OCI-LY1 (cell line): ENCODE measurements around the gene TLCD1.

Source experiments
- H2AFZ ChIP-seq: fragments of 200-600 bp; sonication (generic), shearing (Covaris generic); 2 replicates; pipeline ENCODE4 v1.6.0; 2014; ENCODE audit warnings: antibody characterized with exemption, mild to moderate bottlenecking, low read length
- H3F3A ChIP-seq: fragments of 200-600 bp; sonication (generic), shearing (Covaris generic); 2 replicates; pipeline ENCODE4 v1.6.0; 2014; ENCODE audit warnings: mild to moderate bottlenecking, antibody characterized with exemption, low read length, moderate library complexity; ENCODE audit not compliant: insufficient read depth
- H3K27ac ChIP-seq: fragments of 200-600 bp; sonication (generic); 2 replicates; pipeline ENCODE4 v1.5.1; 2014; ENCODE audit warnings: low read length, mixed run types, mild to moderate bottlenecking, low read depth; ENCODE audit not compliant: poor library complexity, severe bottlenecking
- H3K27me3 ChIP-seq: fragments of 200-600 bp; sonication (generic); 2 replicates; pipeline ENCODE4 v1.6.0; 2014; ENCODE audit warnings: antibody characterized with exemption, mild to moderate bottlenecking, low read length, moderate library complexity; ENCODE audit not compliant: insufficient read depth
- H3K36me3 ChIP-seq: fragments of 200-600 bp; sonication (generic); 2 replicates; pipeline ENCODE4 v1.6.1; 2014; ENCODE audit warnings: mild to moderate bottlenecking, antibody characterized with exemption, low read length, moderate library complexity, mixed read lengths; ENCODE audit not compliant: insufficient read depth
- H3K4me1 ChIP-seq: fragments of 200-600 bp; sonication (generic); 2 replicates; pipeline ENCODE4 v1.5.1; 2014; ENCODE audit warnings: mild to moderate bottlenecking, low read length, moderate library complexity; ENCODE audit not compliant: insufficient read depth, severe bottlenecking
- H3K4me2 ChIP-seq: fragments of 200-600 bp; sonication (generic), shearing (Covaris generic); 2 replicates; pipeline ENCODE4 v1.6.1; 2014; ENCODE audit warnings: low read length
- H3K4me3 ChIP-seq: fragments of 200-600 bp; sonication (generic); 2 replicates; pipeline ENCODE4 v1.5.1; 2014; ENCODE audit warnings: low read length, low read depth, mild to moderate bottlenecking, mixed read lengths; ENCODE audit not compliant: poor library complexity, severe bottlenecking
- H3K79me2 ChIP-seq: fragments of 200-600 bp; shearing (Covaris generic); 2 replicates; pipeline ENCODE4 v1.6.1; 2016; ENCODE audit warnings: mixed run types, low read length, mixed read lengths; ENCODE audit not compliant: insufficient read depth
- H3K9ac ChIP-seq: fragments of 200-600 bp; sonication (generic), shearing (Covaris generic); 2 replicates; pipeline ENCODE4 v1.6.1; 2014; ENCODE audit warnings: mild to moderate bottlenecking, low read length, mixed read lengths
- H3K9me2 ChIP-seq: fragments of 200-600 bp; sonication (generic), shearing (Covaris generic); 2 replicates; pipeline ENCODE4 v1.6.1; 2014; ENCODE audit warnings: low read depth, mild to moderate bottlenecking, low read length, mixed read lengths
- H3K9me3 ChIP-seq: fragments of 200-600 bp; shearing (Covaris generic); 2 replicates; pipeline ENCODE4 v1.6.1; 2014; ENCODE audit warnings: low read length, mixed read lengths
- H4K20me1 ChIP-seq: fragments of 200-600 bp; sonication (generic), shearing (Covaris generic); 2 replicates; pipeline ENCODE4 v1.6.0; 2016; ENCODE audit warnings: mild to moderate bottlenecking, low read length; ENCODE audit not compliant: insufficient read depth
- CTCF ChIP-seq: fragments of 200-600 bp; sonication (generic), shearing (Covaris generic); IDR thresholded peaks from 2 replicates; pipeline ENCODE4 v1.5.1; 2017; ENCODE audit warnings: mild to moderate bottlenecking, antibody characterized with exemption, low read length, moderate library complexity, mixed read lengths
- EZH2 ChIP-seq: fragments of 200-600 bp; sonication (generic), shearing (Covaris generic); IDR thresholded peaks from 2 replicates; pipeline ENCODE4 v1.8.0; 2017; ENCODE audit warnings: borderline replicate concordance, mixed run types, mild to moderate bottlenecking, antibody characterized with exemption, low read length, moderate library complexity, mixed read lengths

TLCD1 gene

DNA sequence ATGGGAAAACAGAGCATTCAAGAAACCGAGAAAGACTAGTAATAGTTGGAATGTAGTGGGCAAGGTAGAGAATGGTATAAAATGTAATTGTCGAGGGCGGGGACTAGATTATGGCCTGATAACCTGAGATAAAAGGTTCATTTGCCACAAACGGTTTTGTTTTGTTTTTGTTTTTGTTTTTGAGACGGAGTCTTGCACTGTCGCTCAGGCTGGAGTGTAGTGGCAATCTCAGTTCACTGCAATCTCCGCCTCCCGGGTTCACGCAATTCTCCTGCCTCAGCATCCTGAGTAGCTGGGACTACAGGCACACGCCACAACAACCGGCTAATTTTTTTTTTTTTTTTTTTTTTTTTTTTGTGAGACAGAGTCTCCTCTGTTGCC is 3.9 kb upstream of the TLCD1 start:
- H3K9ac ChIP-seq = no peak overlapping the region
- H3K4me3 ChIP-seq = no peak overlapping the region
- H4K20me1 ChIP-seq = no peaks in the 10 kb centered on the region
- no peaks in the 10 kb centered on the region for H3K9me3 ChIP-seq
- H3K9me2 ChIP-seq = no peaks in the 10 kb centered on the region
- H3K27me3 ChIP-seq = no peaks in the 10 kb centered on the region
- H3F3A ChIP-seq = 0 out of 2 replicates have a peak, but pooled peaks cover under 1% of the 10 kb centered on the region
- H3K27ac ChIP-seq = no peak overlapping the region
- H3K79me2 ChIP-seq = no peaks in the 10 kb centered on the region
- H3K4me1 ChIP-seq = peaks cover 33% of the 10 kb centered on the region
- H3K36me3 ChIP-seq = peaks cover 9% of the 10 kb centered on the region; the same call in 1 of the 2 replicates
- H2AFZ ChIP-seq = no peak overlapping the region
- TF ChIP-seq EZH2 (no peak), CTCF (no peak)
- no peak overlapping the region for H3K4me2 ChIP-seq

GRCh38 chr17:28728364-28729200 is 2.5 kb upstream of the TLCD1 start, which contains the start of gene NEK8:
Gene NEK8, plus strand, starts transcription at chr17:28728788. Its CDS starts 26 bp downstream, at chr17:28728814.
- H3K4me3 ChIP-seq = peak within 1 kb of the TSS; percentile 66
- peaks cover 39% of the 10 kb centered on the region for H3K4me1 ChIP-seq
- peak within 1 kb of the TSS; percentile 91 for H3K4me2 ChIP-seq
- H3K9me2 ChIP-seq = no peaks in the 10 kb centered on the region
- no peaks in the 10 kb centered on the region for H3K79me2 ChIP-seq
- peaks cover 11% of the 10 kb centered on the region for H3F3A ChIP-seq
- no peaks in the 10 kb centered on the region for H4K20me1 ChIP-seq
- TF ChIP-seq EZH2 (no peak), CTCF (no peak)
- no peaks in the 10 kb centered on the region for H3K9me3 ChIP-seq
- no peak within 1 kb of the TSS for H2AFZ ChIP-seq
- peak within 1 kb of the TSS; percentile 78 for H3K9ac ChIP-seq
- H3K27ac ChIP-seq = peak within 1 kb of the TSS; percentile 97
- H3K27me3 ChIP-seq = no peaks in the 10 kb centered on the region
- H3K36me3 ChIP-seq = peaks cover 19% of the 10 kb centered on the region

- Histone ChIP-seq H3K79me2 (no peaks in the 10 kb centered on the region), H3K9me2 (no peaks in the 10 kb centered on the region), H3K9me3 (no peaks in the 10 kb centered on the region), H3F3A (peaks cover 20% of the 10 kb centered on the region), H3K27me3 (no peaks in the 10 kb centered on the region), H3K4me3 (peak overlapping the region; percentile 66), H3K4me2 (peak overlapping the region; percentile 91), H3K36me3 (peaks cover 37% of the 10 kb centered on the region), H3K4me1 (peaks cover 56% of the 10 kb centered on the region), H3K27ac (peak overlapping the region; percentile 97), H3K9ac (peak overlapping the region; percentile 78), H4K20me1 (no peaks in the 10 kb centered on the region), H2AFZ (no peak overlapping the region; the same call in 1 of the 2 replicates)
- no peak for TF ChIP-seq EZH2
- TF ChIP-seq CTCF = peak; percentile 96
These were observed 826 bp upstream of the TLCD1 start for GRCh38 chr17:28726627-28727491.
